Thymus (tissue), 11 donors: ENCODE results near the gene MAGI1. TPM values are rescaled to one million over a fixed set of nuclear protein-coding genes. Genes with fewer than 3 reads are reported as not detected.

Experiments used
- DNase-seq, 9 donors: peaks; one replicate each; pipeline ENCODE4 v3.0.0-alpha.2; 2013; ENCODE audit warnings: low spot score in 9 of 9, low read depth in 6 of 9, missing footprints in 1 of 9
- H3K27ac ChIP-seq, 2 donors: one replicate each; pipeline ENCODE4 v1.5.1; 2013; ENCODE audit warnings: control low read depth in 1 of 2, low read depth in 1 of 2, low read length in 1 of 2, mild to moderate bottlenecking in 1 of 2, moderate library complexity in 1 of 2
- H3K27me3 ChIP-seq, 2 donors: one replicate each; pipeline ENCODE4 v1.5.1; 2013; ENCODE audit warnings: low read length in 1 of 2; ENCODE audit not compliant: control insufficient read depth in 2 of 2, insufficient read depth in 1 of 2
- H3K36me3 ChIP-seq, 2 donors: one replicate each; pipeline ENCODE4 v1.5.1; 2013; ENCODE audit warnings: low read length in 1 of 2, mild to moderate bottlenecking in 1 of 2, moderate library complexity in 1 of 2; ENCODE audit not compliant: control insufficient read depth in 2 of 2, insufficient read depth in 2 of 2
- H3K4me1 ChIP-seq, 2 donors: one replicate each; pipeline ENCODE4 v1.5.1; 2013; ENCODE audit warnings: low read length in 2 of 2; ENCODE audit not compliant: control insufficient read depth in 2 of 2, insufficient read depth in 2 of 2
- H3K4me3 ChIP-seq, 2 donors: one replicate each; pipeline ENCODE4 v1.5.1; 2013; ENCODE audit warnings: low read length in 2 of 2, control low read depth in 1 of 2, mild to moderate bottlenecking in 1 of 2
- H3K9me3 ChIP-seq, 2 donors: one replicate each; pipeline ENCODE4 v1.5.1; 2013; ENCODE audit warnings: low read length in 1 of 2, mild to moderate bottlenecking in 1 of 2; ENCODE audit not compliant: control insufficient read depth in 2 of 2, insufficient read depth in 1 of 2
- WGBS: extraction: QIAGEN DNeasy Blood & Tissue Kit; methylation state at CpG from one replicate; pipeline ENCODE4 v1.1.7; 2013; 5-methylcytosine and 5-hydroxymethylcytosine counted together
- polyA plus RNA-seq: library from polyadenylated mRNA; stranded (reverse); fragments of 200-250 nt; gene quantifications from one replicate; pipeline ENCODE4 v1.2.3, GENCODE V29; 2013
- total RNA-seq: library from RNA; stranded (reverse); fragments of 120-200 nt; gene quantifications from one replicate; pipeline ENCODE4 v1.2.4, GENCODE V29; 2013
- donor health status: healthy.

The MAGI1 gene
- total and polyA plus RNA-seq, 2 donors = 5.1 to 6.1 TPM

DNA sequence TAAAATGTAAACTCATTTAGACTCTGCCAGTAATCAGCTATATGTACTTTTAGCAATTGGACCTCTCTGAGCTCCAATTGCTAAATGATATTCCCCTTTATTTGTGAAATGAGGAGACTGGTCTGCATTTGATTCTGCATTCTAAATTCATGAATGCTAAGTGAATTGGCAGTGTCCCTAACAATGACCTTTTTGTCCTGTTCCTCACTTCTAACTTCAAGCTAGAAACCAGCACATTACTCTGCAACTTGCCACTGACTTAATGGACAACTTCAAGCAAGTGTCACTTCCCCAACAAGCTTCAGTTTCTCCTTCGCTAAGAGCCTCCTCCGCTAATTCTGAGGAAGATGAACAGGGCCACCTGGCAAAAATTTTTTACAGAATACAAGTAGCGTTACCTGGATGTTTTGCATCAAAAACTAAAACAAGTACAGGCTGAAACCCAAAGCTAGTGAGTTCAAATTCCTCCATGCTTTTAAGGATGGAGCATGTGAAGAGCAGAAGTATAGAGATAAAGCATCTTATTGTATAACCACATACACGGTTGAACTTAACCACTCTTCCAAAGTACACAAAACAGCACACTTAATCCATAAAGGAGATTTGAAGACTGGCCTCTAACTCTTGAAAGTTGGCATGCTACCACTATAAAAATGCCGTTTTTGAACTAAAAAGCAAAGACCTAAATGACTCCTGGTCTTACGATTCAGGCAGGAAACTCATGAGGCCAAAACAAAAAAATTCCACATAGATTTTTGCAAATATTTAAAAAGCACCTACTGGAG lies 207.6 kb downstream of the MAGI1 start:
- no peaks in the 10 kb centered on the region for H3K27me3 ChIP-seq
- H3K27ac ChIP-seq = no peak overlapping the region
- no peaks in the 10 kb centered on the region for H3K36me3 ChIP-seq
- 91% methylated on average over 6 of the region's 6 CpGs for WGBS
- DNase-seq = no peak
- H3K4me3 ChIP-seq = no peak overlapping the region
- H3K4me1 ChIP-seq = no peaks in the 10 kb centered on the region
- H3K9me3 ChIP-seq = no peaks in the 10 kb centered on the region

DNA sequence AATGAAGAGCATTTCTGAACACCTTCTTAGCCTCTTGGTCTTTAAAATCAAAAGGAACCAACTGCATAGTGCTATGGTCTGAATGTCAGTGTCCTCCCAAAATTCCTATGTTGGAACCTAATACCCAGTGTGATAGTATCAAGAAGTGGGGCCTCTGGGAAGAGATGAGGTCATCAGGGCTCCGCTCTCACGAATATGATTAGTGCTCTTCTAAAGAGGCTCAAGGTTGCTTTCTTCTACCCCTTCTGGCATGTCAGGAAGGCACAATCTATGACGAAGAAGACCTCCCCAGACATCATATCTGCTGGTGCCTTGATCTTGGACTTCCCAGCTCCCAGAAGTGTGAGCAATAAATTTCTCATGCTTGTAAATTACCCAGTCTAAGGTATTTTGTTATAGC lies 209.5 kb downstream of the MAGI1 start:
- no peaks in the 10 kb centered on the region for H3K9me3 ChIP-seq
- H3K27me3 ChIP-seq = no peaks in the 10 kb centered on the region
- no peak overlapping the region for H3K27ac ChIP-seq
- DNase-seq = no peak
- H3K4me3 ChIP-seq = no peak overlapping the region
- H3K4me1 ChIP-seq = no peaks in the 10 kb centered on the region
- WGBS = 97% methylated on average over 3 of the region's 3 CpGs
- H3K36me3 ChIP-seq = no peaks in the 10 kb centered on the region

GRCh38 chr3:65828706-65829105 lies 210.0 kb downstream of the MAGI1 start:
- Histone ChIP-seq H3K27me3 (no peaks in the 10 kb centered on the region), H3K4me1 (no peaks in the 10 kb centered on the region), H3K36me3 (no peaks in the 10 kb centered on the region), H3K27ac (no peak overlapping the region), H3K4me3 (no peak overlapping the region), H3K9me3 (no peaks in the 10 kb centered on the region)
- no peak for DNase-seq
- WGBS = 85% methylated on average over 6 of the region's 6 CpGs

DNA sequence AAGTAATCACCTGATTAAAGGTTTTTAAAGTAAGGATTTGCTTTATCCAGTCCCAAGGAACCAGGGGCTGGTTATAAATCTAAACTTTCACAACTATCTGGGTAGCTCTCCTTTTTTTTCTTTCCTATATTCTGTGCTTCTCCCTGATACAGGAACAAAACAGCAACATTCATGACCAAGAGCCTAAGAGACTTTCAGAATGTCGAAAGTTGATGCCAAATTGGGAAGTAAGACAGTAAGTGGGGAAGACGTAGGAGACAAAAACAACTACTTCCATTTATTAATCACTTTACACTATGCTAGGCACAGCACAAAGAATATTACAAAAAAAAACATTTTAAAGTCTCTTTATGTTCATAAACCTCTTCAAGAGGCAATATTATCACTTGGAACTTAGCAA lies 211.6 kb downstream of the MAGI1 start:
- H3K9me3 ChIP-seq = no peaks in the 10 kb centered on the region
- DNase-seq = no peak
- H3K4me1 ChIP-seq = no peaks in the 10 kb centered on the region
- WGBS = 61% methylated on average over 2 of the region's 2 CpGs
- no peaks in the 10 kb centered on the region for H3K27me3 ChIP-seq
- no peak overlapping the region for H3K4me3 ChIP-seq
- no peaks in the 10 kb centered on the region for H3K36me3 ChIP-seq
- H3K27ac ChIP-seq = no peak overlapping the region

DNA sequence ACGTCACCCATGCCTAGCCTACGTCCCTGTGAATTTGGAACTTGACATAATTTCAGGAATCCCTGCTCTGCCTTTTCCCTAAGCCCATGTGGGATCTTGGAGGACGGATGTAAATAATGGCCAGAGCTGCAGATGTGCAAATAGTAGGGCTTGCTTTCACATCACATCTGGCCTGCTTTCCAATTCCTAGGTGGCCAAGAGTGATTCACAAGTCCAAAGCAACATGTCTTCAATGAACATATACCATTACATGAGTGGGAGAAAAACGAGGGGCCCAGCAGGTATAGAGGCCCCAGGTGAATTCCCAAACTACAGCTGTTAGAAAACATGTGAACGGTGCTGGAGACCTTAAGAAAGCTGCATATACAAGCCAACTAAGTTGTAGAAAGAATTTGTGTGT lies 214.6 kb downstream of the MAGI1 start:
- WGBS = 77% methylated on average over 5 of the region's 5 CpGs
- DNase-seq = no peak
- Histone ChIP-seq H3K4me1 (no peaks in the 10 kb centered on the region), H3K4me3 (no peak overlapping the region), H3K9me3 (no peaks in the 10 kb centered on the region), H3K27ac (no peak overlapping the region), H3K27me3 (no peaks in the 10 kb centered on the region), H3K36me3 (no peaks in the 10 kb centered on the region)

DNA sequence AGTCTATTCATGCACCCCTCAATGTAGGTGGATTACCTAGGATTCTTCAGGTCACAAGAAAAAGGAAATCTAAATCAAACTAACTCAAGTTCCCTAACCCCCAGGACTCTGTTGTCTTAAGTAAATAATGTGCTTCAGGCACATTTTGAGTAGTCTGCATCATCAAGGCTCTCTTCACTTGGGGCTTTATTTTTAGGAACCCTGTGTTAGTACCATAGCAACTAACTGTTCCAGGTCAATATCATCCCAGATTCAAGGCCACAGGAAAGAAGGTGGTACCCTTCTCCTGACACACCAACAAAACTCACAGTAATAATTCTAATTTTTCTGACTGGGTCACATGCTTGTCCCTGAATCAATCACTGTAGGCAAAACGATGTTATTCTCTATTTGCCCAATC lies 218.1 kb downstream of the MAGI1 start:
- Histone ChIP-seq H3K4me1 (no peaks in the 10 kb centered on the region), H3K27ac (no peak overlapping the region), H3K27me3 (no peaks in the 10 kb centered on the region), H3K4me3 (no peak overlapping the region), H3K9me3 (no peaks in the 10 kb centered on the region), H3K36me3 (no peaks in the 10 kb centered on the region)
- DNase-seq = no peak
- 81% methylated on average over 1 of the region's 1 CpG for WGBS

DNA sequence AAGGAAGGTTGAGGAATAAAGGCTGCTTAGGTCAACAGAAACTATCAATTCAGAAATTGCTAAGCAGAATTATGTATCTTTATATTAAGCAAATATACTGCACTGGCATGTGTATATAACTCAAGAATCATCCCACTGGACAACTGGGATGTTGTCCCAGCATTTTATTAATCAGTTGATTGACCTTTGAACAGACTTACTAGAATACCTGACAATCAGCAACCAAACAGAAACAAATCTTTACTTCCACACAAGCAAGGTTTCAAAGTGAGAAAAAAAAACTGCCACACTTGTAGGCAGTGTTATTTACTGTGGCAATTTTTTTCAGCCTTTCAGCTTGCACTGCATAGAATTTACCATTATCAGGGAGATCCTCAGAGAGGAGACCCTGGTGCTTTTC lies 218.8 kb downstream of the MAGI1 start:
- Histone ChIP-seq H3K9me3 (no peaks in the 10 kb centered on the region), H3K4me3 (no peak overlapping the region), H3K27ac (no peak overlapping the region), H3K4me1 (no peaks in the 10 kb centered on the region), H3K36me3 (no peaks in the 10 kb centered on the region), H3K27me3 (no peaks in the 10 kb centered on the region)
- no peak for DNase-seq

DNA sequence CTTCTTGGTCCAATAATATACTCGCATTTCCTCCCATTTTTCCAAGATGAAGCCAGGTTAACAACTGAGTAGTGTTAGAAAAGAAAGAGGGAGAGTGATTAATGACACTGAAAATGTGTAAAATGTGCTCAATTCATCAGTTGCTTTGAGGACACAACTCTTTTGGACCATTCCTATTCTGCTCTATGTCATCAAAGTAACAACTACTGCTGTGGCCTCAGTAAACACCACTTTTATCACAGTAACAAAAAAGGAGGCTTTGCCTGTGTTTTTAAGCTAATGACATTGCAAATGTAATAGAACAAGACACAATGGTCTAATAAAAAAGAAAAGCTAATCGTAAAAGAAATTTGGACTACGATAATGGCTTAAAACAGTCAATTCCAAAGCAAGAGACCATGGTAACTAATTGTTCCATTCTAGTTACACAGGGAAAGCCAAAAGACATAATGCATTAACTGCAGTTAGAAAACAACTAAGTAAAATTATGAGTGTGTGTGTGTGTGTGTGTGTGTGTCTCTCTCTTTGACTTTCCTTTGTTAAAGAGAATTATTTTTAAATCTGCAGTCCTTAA lies 221.1 kb downstream of the MAGI1 start:
- no peaks in the 10 kb centered on the region for H3K4me1 ChIP-seq
- 93% methylated on average over 3 of the region's 3 CpGs for WGBS
- no peak overlapping the region for H3K4me3 ChIP-seq
- no peaks in the 10 kb centered on the region for H3K27me3 ChIP-seq
- H3K36me3 ChIP-seq = no peaks in the 10 kb centered on the region
- no peak overlapping the region for H3K27ac ChIP-seq
- H3K9me3 ChIP-seq = no peaks in the 10 kb centered on the region
- DNase-seq = no peak

DNA sequence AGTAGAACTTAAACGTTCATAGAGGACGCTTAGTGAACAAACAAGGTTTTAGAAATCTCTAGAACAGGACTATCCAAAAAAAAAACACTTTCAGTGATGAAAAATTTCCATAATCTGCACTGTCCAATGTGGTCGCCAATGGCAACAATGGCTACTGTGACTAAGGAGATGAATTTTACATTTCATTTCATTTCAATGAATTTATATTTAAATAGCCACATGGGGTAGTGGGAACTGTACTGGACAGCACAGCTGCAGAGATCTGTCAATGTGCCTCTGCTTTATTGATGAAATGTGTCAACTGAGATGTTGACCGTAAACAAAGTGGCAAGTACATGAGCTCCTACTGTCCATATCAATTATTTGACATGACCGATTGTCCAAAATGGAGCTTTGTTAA lies 222.5 kb downstream of the MAGI1 start:
- Histone ChIP-seq H3K27ac (no peak overlapping the region), H3K9me3 (no peaks in the 10 kb centered on the region), H3K27me3 (no peaks in the 10 kb centered on the region), H3K36me3 (no peaks in the 10 kb centered on the region), H3K4me3 (no peak overlapping the region), H3K4me1 (no peaks in the 10 kb centered on the region)
- WGBS = 97% methylated on average over 5 of the region's 5 CpGs
- no peak for DNase-seq
